ENCODE results near the gene GEMIN8. TPM values are rescaled to one million over a fixed set of nuclear protein-coding genes. Genes with fewer than 3 reads are reported as not detected.

Gene GEMIN8, protein sequence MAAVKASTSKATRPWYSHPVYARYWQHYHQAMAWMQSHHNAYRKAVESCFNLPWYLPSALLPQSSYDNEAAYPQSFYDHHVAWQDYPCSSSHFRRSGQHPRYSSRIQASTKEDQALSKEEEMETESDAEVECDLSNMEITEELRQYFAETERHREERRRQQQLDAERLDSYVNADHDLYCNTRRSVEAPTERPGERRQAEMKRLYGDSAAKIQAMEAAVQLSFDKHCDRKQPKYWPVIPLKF
- 23.8 TPM for total RNA-seq

DNA sequence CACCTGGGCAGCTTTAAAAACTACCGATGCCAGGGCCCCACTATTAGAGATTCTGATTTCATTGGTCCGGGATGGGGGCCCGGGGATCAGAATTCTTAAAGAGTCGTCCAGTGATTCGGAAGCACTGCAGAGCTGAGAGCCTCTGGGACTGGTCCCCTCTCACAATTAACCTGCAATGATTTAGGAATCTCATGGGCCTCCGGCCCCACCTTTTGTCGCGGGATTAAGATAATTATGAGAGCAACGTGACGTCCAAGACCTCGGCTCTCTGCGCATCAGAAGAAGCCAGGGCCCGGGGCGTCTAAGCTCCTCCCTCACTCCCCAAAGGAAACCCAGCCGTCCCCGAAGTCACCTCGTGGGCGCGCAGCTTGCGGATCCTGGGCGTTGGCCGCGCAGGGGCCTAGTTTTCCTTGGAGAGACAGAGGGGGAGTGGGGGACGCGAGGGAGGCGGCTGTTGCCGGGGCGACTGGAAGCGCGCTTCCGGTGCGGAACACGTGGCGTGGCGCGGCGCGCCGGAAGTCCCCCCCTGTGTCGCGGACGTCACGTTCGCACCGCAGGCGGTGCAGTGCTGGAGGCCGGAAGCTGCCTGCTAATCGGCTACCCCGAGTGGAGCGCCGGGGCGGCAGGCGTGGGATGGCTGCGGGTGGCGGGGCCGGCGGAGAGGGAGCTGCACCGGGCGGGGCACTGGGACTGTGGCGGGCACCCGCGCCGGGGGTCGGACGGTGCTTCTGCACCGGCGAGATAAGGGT lies at the start of gene GEMIN8:
GEMIN8 (minus strand) TSS at position 468 of the 749 bp plus-strand sequence. CDS start 8,414 bp downstream, outside the sequence.

Other genes with a start within 250 kb of the GEMIN8 start
- gene GPM6B, start 212.8 kb downstream of the GEMIN8 start, total RNA-seq, result 362 TPM